ENCODE results near the gene TACO1. TPM values are rescaled to one million over a fixed set of nuclear protein-coding genes. Genes with fewer than 3 reads are reported as not detected.

TACO1 gene
- polyA plus RNA-seq, 2 of the 4 experiments (the other 2 are of a cell fraction): 49.1 to 49.9 TPM

DNA sequence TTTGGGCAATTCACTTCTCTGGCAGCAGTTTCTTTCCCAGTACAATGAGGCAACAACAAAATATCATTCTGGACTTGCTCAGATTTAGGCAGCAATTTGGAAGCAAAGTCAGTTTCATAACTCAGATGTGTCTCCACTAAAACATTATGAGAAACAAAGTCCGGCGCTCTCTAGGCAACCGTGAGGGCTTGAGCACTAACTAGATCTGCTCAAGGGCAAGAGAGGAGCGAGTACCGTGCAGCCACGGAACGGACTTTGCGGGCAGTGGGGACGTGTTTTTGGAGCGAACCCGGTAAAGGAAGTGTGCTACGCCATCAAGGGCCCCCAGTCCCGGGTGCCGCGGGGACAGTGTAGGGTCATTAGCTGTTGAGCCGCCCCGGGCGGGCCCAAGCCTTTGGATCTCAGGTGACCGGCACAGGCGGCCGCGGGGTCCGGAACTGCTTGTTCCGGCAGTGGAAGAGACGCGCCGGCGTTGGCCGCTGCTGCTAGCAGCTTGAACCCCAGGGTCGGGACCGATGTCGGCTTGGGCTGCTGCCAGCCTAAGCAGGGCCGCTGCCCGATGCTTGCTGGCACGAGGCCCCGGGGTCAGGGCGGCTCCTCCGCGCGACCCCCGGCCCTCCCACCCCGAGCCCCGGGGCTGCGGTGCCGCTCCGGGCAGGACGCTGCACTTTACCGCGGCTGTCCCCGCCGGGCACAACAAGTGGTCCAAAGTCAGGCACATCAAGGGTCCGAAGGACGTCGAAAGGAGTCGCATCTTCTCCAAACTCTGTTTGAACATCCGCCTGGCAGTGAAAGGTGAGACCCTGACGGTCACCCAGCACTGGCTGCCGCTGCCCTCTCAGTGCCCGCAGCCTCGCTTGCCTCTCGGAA is at the start of gene TACO1 (continued):
- TF ChIP-seq TFCP2L1 (CRISPR knock-in tag; IDR thresholded peaks at IDR 0.05) (peak; percentile 86), HDAC2 (IDR thresholded peaks at IDR 0.05) (peak; percentile 29; the same call in 1 of the 2 replicates), KDM5A (IDR thresholded peaks at IDR 0.05) (peak; percentile 96), MAX (IDR thresholded peaks at IDR 0.05) (peak; percentile 95), JUN (IDR thresholded peaks at IDR 0.05) (peak; percentile 82 to 97)
- TF ChIP-seq, protein P1, sequence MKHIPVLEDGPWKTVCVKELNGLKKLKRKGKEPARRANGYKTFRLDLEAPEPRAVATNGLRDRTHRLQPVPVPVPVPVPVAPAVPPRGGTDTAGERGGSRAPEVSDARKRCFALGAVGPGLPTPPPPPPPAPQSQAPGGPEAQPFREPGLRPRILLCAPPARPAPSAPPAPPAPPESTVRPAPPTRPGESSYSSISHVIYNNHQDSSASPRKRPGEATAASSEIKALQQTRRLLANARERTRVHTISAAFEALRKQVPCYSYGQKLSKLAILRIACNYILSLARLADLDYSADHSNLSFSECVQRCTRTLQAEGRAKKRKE (CRISPR knock-in tag; IDR thresholded peaks at IDR 0.05; ENCODE audit: low read depth): 0 out of 2 replicates have a peak, but pooled peaks have one; percentile 34

DNA sequence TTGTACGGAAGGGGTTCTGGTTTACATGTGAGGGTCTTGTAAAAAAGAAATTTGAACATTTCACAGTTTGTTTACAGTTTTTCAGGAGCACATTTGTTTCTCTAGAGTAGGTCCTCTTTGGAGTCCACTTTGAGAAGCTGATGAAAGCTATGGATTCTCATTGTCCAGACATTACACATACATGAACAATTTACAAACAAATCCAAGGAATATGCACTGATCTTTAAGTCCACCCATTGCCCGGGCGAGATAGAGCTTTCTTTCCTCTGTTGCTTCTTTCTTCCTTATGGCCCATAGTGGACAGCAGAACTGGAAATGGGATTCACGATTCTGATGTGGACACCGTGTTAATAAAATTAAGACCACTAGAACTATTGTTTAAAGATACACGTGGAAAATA is 48.5 kb upstream of the TACO1 start:
- no peak for FAIRE-seq
- no peak for ATAC-seq
- CTCF ChIA-PET: interaction anchor here (1.0 to 2.1 kb wide), 5 partner anchors 8 to 60 kb away, joined by 3 to 5 read pairs (median 3); no protein-coding TSS in a partner anchor
- Histone ChIP-seq H3K4me1 (peaks cover 18% of the 10 kb centered on the region), H3K4me3 (peak overlapping the region; percentile 99), H3K27ac (peak overlapping the region in 1 of 2 experiments; percentile 97; a peak in 2 of 6 replicates), H3K4me2 (peak overlapping the region; percentile 84), H3K9me3 (no peaks in the 10 kb centered on the region)
- POLR2A ChIA-PET: interaction anchor here (0.7 kb wide), 1 partner anchor 295 kb away, joined by 8 read pairs; no protein-coding TSS in a partner anchor
- no peak for TF ChIP-seq EHF (CRISPR knock-in tag; IDR thresholded peaks at IDR 0.05)
- TF ChIP-seq CTCF (IDR thresholded peaks at IDR 0.05): no peak
- TF ChIP-seq KDM5A (IDR thresholded peaks at IDR 0.05): no peak
- no peak for TF ChIP-seq HOXB13 (CRISPR knock-in tag; IDR thresholded peaks at IDR 0.05; ENCODE audit: low read depth)
- TF ChIP-seq RCOR1 (IDR thresholded peaks at IDR 0.05; ENCODE audit: low read depth, low read length): no peak
- TF ChIP-seq SREBF2 (IDR thresholded peaks at IDR 0.05): no peak
- no peak for TF ChIP-seq FOSL2 (IDR thresholded peaks at IDR 0.05)
- no peak for TF ChIP-seq FOSL2 (CRISPR knock-in tag; IDR thresholded peaks at IDR 0.05)
- no peak for TF ChIP-seq CHD2 (IDR thresholded peaks at IDR 0.05; ENCODE audit: low read length, partially characterized antibody)
- TF ChIP-seq E2F6 (IDR thresholded peaks at IDR 0.05; ENCODE audit: borderline replicate concordance, low read depth): no peak
- TF ChIP-seq CHD4 (IDR thresholded peaks at IDR 0.05; ENCODE audit: borderline replicate concordance): no peak
- TF ChIP-seq, protein P2, sequence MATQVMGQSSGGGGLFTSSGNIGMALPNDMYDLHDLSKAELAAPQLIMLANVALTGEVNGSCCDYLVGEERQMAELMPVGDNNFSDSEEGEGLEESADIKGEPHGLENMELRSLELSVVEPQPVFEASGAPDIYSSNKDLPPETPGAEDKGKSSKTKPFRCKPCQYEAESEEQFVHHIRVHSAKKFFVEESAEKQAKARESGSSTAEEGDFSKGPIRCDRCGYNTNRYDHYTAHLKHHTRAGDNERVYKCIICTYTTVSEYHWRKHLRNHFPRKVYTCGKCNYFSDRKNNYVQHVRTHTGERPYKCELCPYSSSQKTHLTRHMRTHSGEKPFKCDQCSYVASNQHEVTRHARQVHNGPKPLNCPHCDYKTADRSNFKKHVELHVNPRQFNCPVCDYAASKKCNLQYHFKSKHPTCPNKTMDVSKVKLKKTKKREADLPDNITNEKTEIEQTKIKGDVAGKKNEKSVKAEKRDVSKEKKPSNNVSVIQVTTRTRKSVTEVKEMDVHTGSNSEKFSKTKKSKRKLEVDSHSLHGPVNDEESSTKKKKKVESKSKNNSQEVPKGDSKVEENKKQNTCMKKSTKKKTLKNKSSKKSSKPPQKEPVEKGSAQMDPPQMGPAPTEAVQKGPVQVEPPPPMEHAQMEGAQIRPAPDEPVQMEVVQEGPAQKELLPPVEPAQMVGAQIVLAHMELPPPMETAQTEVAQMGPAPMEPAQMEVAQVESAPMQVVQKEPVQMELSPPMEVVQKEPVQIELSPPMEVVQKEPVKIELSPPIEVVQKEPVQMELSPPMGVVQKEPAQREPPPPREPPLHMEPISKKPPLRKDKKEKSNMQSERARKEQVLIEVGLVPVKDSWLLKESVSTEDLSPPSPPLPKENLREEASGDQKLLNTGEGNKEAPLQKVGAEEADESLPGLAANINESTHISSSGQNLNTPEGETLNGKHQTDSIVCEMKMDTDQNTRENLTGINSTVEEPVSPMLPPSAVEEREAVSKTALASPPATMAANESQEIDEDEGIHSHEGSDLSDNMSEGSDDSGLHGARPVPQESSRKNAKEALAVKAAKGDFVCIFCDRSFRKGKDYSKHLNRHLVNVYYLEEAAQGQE (IDR thresholded peaks at IDR 0.05): no peak
- no peak for DNase-seq (ENCODE audit: low read depth in 1 of 2, low spot score in 1 of 2)
- 83% methylated on average over 6 of the region's 6 CpGs for WGBS (ENCODE audit: missing lambda C conversion rate)

Data from A549 (cell line).